ENCODE measurements around the gene MAFF.

DNA sequence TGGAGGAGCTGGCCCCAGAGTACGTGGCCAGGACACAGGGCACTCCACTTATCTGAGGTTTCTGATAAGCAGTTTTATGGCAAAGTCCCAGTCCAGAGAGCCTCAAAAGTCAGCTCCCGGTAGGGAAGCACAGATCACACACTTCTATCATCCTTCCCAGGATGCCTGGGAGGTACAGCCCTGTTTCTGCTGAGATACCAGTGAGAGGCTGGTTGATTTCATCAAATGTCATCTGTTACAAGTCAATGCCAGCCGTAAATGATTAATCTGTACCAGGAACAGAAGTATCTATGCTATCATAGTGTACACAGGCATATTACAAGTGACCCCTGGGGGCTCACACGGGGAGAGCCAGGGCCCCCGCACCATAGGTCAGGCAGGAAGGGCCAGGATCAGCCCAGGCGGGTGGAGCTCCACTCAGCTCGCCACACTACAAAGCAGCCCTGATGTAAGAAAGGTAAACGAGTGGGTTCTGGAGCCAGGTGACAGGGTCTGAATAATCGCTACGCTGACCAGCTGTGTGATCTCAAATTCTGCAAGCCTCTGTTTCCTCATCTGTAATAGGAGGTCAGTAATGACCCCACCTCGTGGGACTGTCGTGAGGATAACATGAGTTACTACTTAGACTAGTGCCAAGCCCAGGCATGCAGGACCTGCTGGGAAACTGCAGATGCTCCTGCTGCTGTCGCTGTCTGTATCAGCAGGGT lies 37.8 kb upstream of the MAFF start:
- no peak for TF ChIP-seq CTCF (IDR thresholded peaks at IDR 0.05)
- no peak for TF ChIP-seq POLR2AphosphoS5 (IDR thresholded peaks at IDR 0.05; ENCODE audit: low read depth, low read length)
- TF ChIP-seq TCF7L2 (IDR thresholded peaks at IDR 0.05; ENCODE audit: low read depth, low read length) = no peak
- TF ChIP-seq, protein P1, sequence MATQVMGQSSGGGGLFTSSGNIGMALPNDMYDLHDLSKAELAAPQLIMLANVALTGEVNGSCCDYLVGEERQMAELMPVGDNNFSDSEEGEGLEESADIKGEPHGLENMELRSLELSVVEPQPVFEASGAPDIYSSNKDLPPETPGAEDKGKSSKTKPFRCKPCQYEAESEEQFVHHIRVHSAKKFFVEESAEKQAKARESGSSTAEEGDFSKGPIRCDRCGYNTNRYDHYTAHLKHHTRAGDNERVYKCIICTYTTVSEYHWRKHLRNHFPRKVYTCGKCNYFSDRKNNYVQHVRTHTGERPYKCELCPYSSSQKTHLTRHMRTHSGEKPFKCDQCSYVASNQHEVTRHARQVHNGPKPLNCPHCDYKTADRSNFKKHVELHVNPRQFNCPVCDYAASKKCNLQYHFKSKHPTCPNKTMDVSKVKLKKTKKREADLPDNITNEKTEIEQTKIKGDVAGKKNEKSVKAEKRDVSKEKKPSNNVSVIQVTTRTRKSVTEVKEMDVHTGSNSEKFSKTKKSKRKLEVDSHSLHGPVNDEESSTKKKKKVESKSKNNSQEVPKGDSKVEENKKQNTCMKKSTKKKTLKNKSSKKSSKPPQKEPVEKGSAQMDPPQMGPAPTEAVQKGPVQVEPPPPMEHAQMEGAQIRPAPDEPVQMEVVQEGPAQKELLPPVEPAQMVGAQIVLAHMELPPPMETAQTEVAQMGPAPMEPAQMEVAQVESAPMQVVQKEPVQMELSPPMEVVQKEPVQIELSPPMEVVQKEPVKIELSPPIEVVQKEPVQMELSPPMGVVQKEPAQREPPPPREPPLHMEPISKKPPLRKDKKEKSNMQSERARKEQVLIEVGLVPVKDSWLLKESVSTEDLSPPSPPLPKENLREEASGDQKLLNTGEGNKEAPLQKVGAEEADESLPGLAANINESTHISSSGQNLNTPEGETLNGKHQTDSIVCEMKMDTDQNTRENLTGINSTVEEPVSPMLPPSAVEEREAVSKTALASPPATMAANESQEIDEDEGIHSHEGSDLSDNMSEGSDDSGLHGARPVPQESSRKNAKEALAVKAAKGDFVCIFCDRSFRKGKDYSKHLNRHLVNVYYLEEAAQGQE (IDR thresholded peaks at IDR 0.05; ENCODE audit: insufficient read depth in 1 of 2, low read depth in 2 of 2, low read length in 1 of 2) = no peak
- TF ChIP-seq SIN3A (IDR thresholded peaks at IDR 0.05; ENCODE audit: borderline replicate concordance, insufficient read depth, low read depth, low read length) = no peak

Data from Panc1 (cell line).